ENCODE data around the gene ARHGAP45.

ARHGAP45 gene

GRCh38 chr19:1038978-1039645 lies 27.9 kb upstream of the ARHGAP45 start:
- DNase-seq (ENCODE audit: low read depth, low spot score), result no peak

GRCh38 chr19:1039646-1040475 lies 27.1 kb upstream of the ARHGAP45 start, which contains the start of gene ABCA7:
Gene ABCA7, plus strand, starts transcription at chr19:1040107. Its CDS starts 1,255 bp downstream, at chr19:1041362.
- peak; percentile 92 for DNase-seq (ENCODE audit: low read depth, low spot score)

- DNase-seq (ENCODE audit: low read depth, low spot score), result peak; percentile 75
These were observed 26.3 kb upstream of the ARHGAP45 start for GRCh38 chr19:1040476-1041271.

GRCh38 chr19:1041272-1041834 lies 25.6 kb upstream of the ARHGAP45 start:
- no peak for DNase-seq (ENCODE audit: low read depth, low spot score)

- no peak for DNase-seq (ENCODE audit: low read depth, low spot score)
These were observed 24.9 kb upstream of the ARHGAP45 start for GRCh38 chr19:1041835-1042685.

- DNase-seq (ENCODE audit: low read depth, low spot score), result no peak
These were observed 24.1 kb upstream of the ARHGAP45 start for GRCh38 chr19:1042689-1043511.

GRCh38 chr19:1045247-1045603 lies 21.7 kb upstream of the ARHGAP45 start:
- no peak for DNase-seq (ENCODE audit: low read depth, low spot score)

- DNase-seq (ENCODE audit: low read depth, low spot score), result no peak
These were observed 20.8 kb upstream of the ARHGAP45 start for GRCh38 chr19:1046117-1046626.

GRCh38 chr19:1046836-1047695 lies 19.9 kb upstream of the ARHGAP45 start:
- no peak for DNase-seq (ENCODE audit: low read depth, low spot score)

GRCh38 chr19:1047696-1048147 lies 19.2 kb upstream of the ARHGAP45 start:
- DNase-seq (ENCODE audit: low read depth, low spot score), result no peak

GRCh38 chr19:1049106-1049505 lies 17.9 kb upstream of the ARHGAP45 start:
- DNase-seq (ENCODE audit: low read depth, low spot score), result no peak

- no peak for DNase-seq (ENCODE audit: low read depth, low spot score)
These were observed 17.2 kb upstream of the ARHGAP45 start for GRCh38 chr19:1049800-1050199.

- DNase-seq (ENCODE audit: low read depth, low spot score), result no peak
These were observed 15.8 kb upstream of the ARHGAP45 start for GRCh38 chr19:1050989-1051788.

GRCh38 chr19:1051791-1052190 lies 15.2 kb upstream of the ARHGAP45 start:
- no peak for DNase-seq (ENCODE audit: low read depth, low spot score)

GRCh38 chr19:1052349-1052975 lies 14.5 kb upstream of the ARHGAP45 start:
- no peak for DNase-seq (ENCODE audit: low read depth, low spot score)

- no peak for DNase-seq (ENCODE audit: low read depth, low spot score)
These were observed 13.5 kb upstream of the ARHGAP45 start for GRCh38 chr19:1053176-1054101.
